Stimulated activated effector memory CD8-positive, alpha-beta T cell treated with anti-CD3 and anti-CD28 coated beads, Interleukin-12 subunit alpha, Interleukin-12 subunit beta, amount 100 ng/mL, for 72 hours (primary cell): Measurements from ENCODE around the gene CYSLTR2.

Source experiments
- ATAC-seq: fragments of 150-1000 bp; cut with Tn5 transposase; 2 replicates; pipeline ENCODE4 v1.10.0; 2021
- DNase-seq, 2 donors: peaks; one replicate each; pipeline ENCODE4 v3.0.0; 2021 to 2022; ENCODE audit warnings: low spot score in 2 of 2
- H3K27ac Mint-ChIP-seq: one replicate; pipeline ENCODE4 v1.8.0; 2022; ENCODE audit warnings: mild to moderate bottlenecking, mixed read lengths
- H3K36me3 Mint-ChIP-seq: one replicate; pipeline ENCODE4 v1.8.0; 2022; ENCODE audit warnings: mild to moderate bottlenecking, mixed read lengths
- H3K4me1 Mint-ChIP-seq: one replicate; pipeline ENCODE4 v1.8.0; 2022; ENCODE audit warnings: mixed read lengths
- H3K4me3 Mint-ChIP-seq: one replicate; pipeline ENCODE4 v1.8.0; 2022; ENCODE audit warnings: mild to moderate bottlenecking, mixed read lengths
- H3K9me3 Mint-ChIP-seq: one replicate; pipeline ENCODE4 v1.8.0; 2022; ENCODE audit warnings: mixed read lengths

Gene CYSLTR2, protein sequence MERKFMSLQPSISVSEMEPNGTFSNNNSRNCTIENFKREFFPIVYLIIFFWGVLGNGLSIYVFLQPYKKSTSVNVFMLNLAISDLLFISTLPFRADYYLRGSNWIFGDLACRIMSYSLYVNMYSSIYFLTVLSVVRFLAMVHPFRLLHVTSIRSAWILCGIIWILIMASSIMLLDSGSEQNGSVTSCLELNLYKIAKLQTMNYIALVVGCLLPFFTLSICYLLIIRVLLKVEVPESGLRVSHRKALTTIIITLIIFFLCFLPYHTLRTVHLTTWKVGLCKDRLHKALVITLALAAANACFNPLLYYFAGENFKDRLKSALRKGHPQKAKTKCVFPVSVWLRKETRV

DNA sequence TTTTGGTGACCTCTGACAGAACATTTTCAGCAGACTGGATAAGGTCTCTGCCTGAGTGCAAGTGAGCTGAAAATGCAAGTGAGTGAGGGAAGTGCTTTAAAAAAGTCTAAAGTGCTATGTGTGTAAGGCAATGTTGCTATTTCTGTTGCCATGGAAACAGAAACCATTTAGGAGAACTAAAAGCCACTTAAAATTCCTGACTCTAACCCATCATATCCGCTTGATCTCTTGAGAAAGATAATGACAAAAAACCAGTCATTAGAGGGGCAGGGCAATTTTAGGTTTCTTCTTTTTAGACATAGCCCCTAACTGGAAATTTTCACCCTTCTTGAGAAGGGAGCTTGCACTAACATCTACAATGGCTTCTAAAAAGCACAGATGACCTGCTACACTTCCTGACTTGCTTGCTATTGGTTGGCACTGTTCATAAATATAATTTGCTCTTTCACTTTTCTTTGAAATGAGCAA lies at the start of gene CYSLTR2:
Gene CYSLTR2, plus strand, starts transcription at position 458 of the 468 bp plus-strand sequence. CDS start 52,889 bp downstream, outside the sequence.
- no peak for DNase-seq
- Mint-ChIP-seq H3K4me1 (peaks cover 18% of the 10 kb centered on the region), H3K36me3 (no peaks in the 10 kb centered on the region), H3K4me3 (peak within 1 kb of the TSS; percentile 63), H3K9me3 (no peaks in the 10 kb centered on the region), H3K27ac (peak within 1 kb of the TSS; percentile 67)
- ATAC-seq = peak; percentile 89

DNA sequence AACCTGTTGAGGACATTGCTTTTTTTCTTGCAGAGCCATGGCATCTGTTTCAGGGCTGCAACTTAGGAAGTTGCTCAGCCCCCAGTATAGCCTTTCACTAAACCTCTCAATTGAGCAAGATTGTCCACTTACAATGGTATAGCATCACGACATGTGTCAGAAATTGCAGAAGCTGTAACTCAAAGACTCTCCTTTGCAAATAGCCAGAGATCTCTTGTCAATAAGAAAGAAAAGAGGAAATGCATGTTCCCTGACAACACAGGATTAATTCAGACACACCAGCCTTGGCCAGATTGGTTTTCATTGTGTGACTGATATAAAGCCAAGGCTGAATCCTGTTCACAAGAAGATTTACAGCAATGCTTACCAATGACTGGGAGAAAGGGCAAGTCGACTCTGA lies 38.7 kb upstream of the CYSLTR2 start:
- Mint-ChIP-seq H3K27ac (no peak overlapping the region), H3K36me3 (no peaks in the 10 kb centered on the region)
- DNase-seq = no peak

DNA sequence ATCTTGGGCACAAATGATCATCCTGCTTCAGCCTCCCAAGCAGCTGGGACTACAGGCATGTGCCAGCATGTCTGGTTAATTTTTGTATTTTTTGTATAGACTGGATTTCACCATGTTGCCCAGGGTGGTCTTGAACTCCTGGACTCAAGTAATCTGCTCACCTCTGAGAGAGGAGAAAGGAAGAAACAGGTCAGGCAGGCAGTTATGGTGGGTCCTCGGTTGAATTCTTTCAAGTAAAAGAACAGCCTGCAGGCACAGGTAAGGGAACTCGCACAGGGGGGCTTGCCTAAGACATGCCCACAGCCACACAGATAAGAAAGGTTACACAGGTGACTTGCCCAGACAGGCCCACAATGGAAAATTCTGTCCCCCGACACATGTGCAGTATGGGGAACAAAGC lies 34.8 kb upstream of the CYSLTR2 start:
- Mint-ChIP-seq H3K36me3 (no peaks in the 10 kb centered on the region), H3K9me3 (peaks cover 8% of the 10 kb centered on the region), H3K27ac (no peak overlapping the region), H3K4me3 (no peak overlapping the region), H3K4me1 (no peaks in the 10 kb centered on the region)
- ATAC-seq = no peak
- no peak for DNase-seq

More for the DNA sequence above, 38.7 kb upstream of the CYSLTR2 start:
- Mint-ChIP-seq H3K4me1 (no peaks in the 10 kb centered on the region), H3K9me3 (peaks cover 2% of the 10 kb centered on the region), H3K4me3 (no peak overlapping the region)
- no peak for ATAC-seq

DNA sequence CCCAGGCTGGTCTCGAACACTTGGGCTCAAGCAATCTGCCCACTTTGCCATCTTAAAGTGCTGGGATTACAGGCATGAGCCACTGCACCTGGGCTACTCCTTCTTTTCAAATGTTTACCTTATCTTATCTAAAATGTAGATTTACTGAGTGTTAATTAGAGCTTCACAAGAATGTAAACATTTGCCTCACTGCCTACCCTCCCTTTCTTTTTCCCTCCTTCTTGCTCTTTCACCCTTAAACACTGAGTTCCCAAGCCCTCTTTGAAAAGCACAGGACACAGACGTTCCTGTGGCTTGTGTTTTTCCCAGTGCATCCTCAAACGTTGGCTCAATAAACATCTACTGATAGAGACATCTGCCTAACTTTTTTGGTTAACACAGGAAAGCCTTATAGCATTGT lies 32.7 kb upstream of the CYSLTR2 start:
- no peak overlapping the region for H3K4me3 Mint-ChIP-seq
- peaks cover 8% of the 10 kb centered on the region for H3K9me3 Mint-ChIP-seq
- no peak overlapping the region for H3K27ac Mint-ChIP-seq
- no peak for DNase-seq
- H3K4me1 Mint-ChIP-seq = no peaks in the 10 kb centered on the region
- no peak for ATAC-seq
- H3K36me3 Mint-ChIP-seq = no peaks in the 10 kb centered on the region

DNA sequence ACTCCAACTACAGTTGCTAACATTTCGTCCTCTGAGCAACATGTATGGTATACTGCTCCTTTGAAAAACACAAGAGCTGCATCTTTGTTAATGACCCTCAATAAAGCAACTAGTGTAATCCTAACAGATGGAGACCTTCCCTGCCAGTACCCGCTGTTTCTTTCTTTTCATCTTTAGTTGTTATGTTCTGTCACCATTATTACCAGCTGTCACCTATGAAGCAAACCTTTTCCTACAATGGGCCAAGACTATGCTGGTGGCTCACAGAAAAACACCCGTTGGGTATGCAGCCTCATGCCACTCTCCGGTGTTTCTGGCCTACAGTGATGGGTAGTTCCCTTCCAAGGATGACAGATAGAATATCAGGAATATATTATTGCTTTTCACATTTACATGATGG lies 29.7 kb upstream of the CYSLTR2 start:
- ATAC-seq (no peak), DNase-seq (no peak)
- Mint-ChIP-seq H3K36me3 (no peaks in the 10 kb centered on the region), H3K4me3 (no peak overlapping the region), H3K27ac (no peak overlapping the region), H3K4me1 (no peaks in the 10 kb centered on the region), H3K9me3 (peaks cover 7% of the 10 kb centered on the region)

DNA sequence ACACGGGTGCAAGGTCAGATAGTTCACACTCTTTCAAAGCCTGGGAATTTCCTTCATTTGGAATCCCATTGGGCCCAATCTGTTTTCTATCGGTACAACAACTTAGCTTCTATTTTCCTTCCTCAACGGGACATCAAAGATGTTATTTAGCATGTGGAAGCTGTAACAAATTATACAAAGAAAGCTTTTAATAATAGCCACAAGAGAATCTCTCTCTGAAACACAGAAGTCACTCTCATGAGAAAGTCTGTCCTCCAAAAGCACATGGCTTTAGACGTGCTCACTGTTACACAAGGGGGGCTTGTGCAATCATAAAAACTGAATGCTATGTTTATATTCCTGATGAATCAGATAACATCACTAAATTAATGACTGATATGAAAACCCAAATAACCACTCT lies 28.9 kb upstream of the CYSLTR2 start:
- H3K27ac Mint-ChIP-seq = no peak overlapping the region
- DNase-seq = no peak
- peaks cover 6% of the 10 kb centered on the region for H3K9me3 Mint-ChIP-seq

DNA sequence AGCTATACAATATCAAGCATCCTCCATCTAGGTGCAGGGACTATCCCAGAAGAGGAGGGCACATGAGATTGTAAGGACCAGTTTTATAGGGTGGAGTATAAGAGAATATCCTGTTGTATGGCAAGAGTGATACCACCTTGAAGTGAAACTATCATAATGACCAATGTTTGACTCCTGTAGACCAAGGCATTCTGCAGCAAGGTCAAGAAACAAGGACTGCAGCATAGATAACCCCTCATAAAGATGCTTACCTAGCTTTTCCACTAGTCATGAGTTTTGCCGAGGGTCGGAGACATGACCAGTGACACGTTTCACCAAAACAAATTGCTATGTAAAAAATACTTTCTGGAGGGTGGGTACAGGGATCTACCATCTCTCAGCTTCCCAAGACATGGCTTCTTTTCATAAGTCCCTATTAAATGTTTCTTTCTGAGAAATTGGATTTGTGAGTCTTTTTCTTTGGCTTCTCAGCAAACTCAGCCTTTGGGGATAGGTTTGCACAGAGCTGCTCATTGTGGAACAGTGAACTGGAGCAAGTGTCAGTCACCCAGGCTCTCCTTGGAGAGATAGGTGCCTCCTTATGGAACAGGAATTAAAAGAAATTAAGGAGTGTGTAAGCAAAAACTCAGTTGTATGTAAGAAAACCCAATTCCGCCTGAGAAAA lies 28.2 kb upstream of the CYSLTR2 start:
- Mint-ChIP-seq H3K4me1 (no peaks in the 10 kb centered on the region), H3K27ac (no peak overlapping the region), H3K4me3 (no peak overlapping the region), H3K36me3 (no peaks in the 10 kb centered on the region), H3K9me3 (peaks cover 6% of the 10 kb centered on the region)
- ATAC-seq (no peak), DNase-seq (no peak)

More for the DNA sequence above, 28.9 kb upstream of the CYSLTR2 start:
- ATAC-seq = no peak
- H3K4me1 Mint-ChIP-seq = no peaks in the 10 kb centered on the region
- no peaks in the 10 kb centered on the region for H3K36me3 Mint-ChIP-seq
- H3K4me3 Mint-ChIP-seq = no peak overlapping the region

DNA sequence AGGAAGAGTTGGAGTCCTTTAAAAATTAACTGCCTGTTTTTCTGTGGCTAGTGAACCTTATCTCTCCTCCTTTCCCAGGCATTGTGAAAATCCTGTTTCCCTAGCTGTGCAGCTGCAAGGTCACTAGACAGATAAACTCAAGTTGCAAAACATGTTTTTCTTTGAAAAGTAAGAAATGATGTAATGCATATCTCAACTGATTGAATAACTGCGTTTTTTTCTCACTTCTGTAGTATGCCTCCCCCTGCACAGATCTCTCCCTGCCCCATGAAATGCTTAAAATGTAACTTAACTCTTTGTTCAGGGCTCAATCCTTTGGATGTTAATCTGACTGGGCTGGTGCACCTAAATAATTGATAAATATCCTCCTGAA lies 27.7 kb upstream of the CYSLTR2 start:
- H3K4me1 Mint-ChIP-seq = no peaks in the 10 kb centered on the region
- H3K27ac Mint-ChIP-seq = no peak overlapping the region
- ATAC-seq (no peak), DNase-seq (no peak)
- H3K36me3 Mint-ChIP-seq = no peaks in the 10 kb centered on the region
- H3K4me3 Mint-ChIP-seq = no peak overlapping the region
- H3K9me3 Mint-ChIP-seq = peaks cover 5% of the 10 kb centered on the region

DNA sequence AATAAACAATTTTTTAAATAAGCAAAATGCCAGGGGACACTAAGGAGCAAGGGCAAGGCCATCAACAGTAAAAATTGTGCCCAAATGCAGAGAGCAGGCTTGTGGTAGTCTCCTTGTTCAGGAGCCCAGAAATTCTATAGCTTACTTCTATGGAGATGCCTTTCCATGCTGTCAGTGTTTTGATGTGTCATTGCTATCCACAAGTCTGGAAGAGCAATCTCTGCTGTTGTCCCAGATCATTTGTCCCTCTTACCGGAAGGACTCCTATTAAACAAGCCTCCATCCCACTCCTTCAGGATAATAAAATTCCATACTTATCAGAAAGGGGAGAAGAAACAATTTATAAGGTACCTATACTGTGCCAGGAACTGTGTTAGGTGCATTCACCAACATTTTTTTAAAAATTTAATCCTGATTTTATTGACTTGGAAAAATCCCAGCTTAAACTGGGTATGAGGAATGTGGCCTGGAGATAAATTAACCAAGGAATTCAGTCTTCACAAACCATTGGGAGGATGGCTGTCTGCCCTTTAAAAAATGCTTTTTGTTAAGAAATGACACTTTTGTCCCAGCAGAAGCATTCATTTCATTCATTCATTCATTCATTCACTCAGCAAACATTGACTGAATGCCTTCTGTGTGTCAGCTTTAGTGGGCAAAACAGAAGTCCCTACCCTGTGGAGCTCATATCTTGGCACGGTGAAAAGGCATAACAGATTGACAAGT lies 26.8 kb upstream of the CYSLTR2 start:
- Mint-ChIP-seq H3K4me3 (no peak overlapping the region), H3K36me3 (no peaks in the 10 kb centered on the region), H3K27ac (peak overlapping the region; percentile 33), H3K9me3 (no peaks in the 10 kb centered on the region), H3K4me1 (no peaks in the 10 kb centered on the region)
- DNase-seq (no peak), ATAC-seq (no peak)

DNA sequence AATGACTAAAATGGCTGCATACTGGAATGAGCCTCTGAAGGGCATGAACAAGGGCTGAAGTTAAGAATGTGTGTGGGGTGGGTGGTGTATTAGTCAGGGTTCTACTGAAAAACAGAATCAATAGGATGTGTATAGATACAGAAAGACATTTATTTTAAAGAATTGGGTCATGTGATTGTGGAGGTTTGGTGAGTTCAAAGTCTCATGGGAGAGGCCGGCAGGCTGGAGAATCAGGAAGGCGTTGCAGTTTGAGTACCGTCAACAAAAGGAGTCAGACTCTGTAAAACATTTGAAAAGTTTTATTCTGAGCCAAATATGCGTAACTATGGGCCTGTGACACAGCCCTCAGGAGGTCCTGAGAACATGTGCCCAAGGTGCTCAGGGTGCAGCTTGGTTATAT lies 24.5 kb upstream of the CYSLTR2 start:
- no peak for DNase-seq
- no peak overlapping the region for H3K27ac Mint-ChIP-seq
- H3K36me3 Mint-ChIP-seq = no peaks in the 10 kb centered on the region
- H3K9me3 Mint-ChIP-seq = no peaks in the 10 kb centered on the region
- H3K4me3 Mint-ChIP-seq = no peak overlapping the region
- no peaks in the 10 kb centered on the region for H3K4me1 Mint-ChIP-seq
- no peak for ATAC-seq

DNA sequence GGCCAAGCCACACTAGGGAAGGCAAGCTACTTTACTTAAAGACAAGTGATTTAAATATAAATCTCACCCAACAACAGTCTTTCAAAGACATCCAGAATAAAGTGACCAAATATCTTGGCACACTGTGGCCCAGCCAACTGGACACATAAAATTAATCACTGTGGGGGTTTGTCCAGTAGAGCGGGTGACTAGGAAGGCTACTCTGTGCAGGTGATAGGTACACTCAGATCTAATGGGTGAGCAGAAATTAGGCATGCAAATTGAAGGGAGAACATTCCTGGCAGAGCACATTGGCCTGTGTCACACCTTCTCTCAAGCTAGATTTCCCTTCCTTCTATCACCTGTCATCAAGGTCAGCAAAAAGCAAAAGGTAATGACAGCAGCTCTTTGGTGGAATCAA lies 23.4 kb upstream of the CYSLTR2 start:
- no peak overlapping the region for H3K27ac Mint-ChIP-seq

DNA sequence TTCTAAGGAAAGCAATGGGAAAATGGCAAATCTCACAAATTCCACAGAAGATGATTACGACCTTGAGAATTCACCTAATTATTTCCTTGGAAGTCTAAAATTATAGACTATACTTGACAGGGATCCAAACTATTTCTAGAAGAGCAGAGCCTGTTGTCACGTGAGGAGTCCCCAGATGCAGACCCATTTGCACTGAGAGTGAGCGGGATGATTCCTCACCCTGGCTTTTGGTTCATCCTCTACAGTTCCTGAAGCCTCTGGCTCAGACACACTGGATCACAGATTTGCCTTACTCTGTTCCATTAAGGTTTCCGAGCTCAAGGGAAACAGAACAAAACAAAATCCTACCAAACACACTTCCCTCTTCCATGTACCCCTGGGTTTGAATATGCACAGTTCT lies 23.0 kb upstream of the CYSLTR2 start:
- H3K4me3 Mint-ChIP-seq = no peak overlapping the region
- no peak for ATAC-seq

More for the DNA sequence above, 23.4 kb upstream of the CYSLTR2 start:
- Mint-ChIP-seq H3K4me1 (no peaks in the 10 kb centered on the region), H3K9me3 (no peaks in the 10 kb centered on the region), H3K36me3 (no peaks in the 10 kb centered on the region), H3K4me3 (no peak overlapping the region)
- DNase-seq (no peak), ATAC-seq (no peak)

DNA sequence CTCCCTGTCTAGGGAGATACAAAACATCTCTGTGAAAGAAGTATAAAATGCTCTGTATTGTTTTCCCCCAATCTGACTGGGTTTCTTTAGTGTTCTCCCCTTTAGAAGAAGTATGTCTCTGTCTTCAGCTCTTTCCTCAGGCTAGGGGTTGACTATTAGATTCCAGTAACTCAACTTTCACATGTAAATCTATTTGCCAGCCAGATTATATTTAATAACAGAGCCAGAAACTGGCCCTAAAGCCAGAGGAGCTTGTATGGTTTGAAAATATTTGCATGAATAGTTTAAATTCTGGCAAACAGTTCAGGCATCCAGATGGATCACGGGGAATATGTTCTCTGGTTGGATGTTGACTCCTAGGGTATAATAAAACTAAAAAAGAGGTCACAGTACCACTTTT lies 22.3 kb upstream of the CYSLTR2 start:
- ATAC-seq (no peak), DNase-seq (no peak)
- Mint-ChIP-seq H3K9me3 (peaks cover 3% of the 10 kb centered on the region), H3K4me1 (no peaks in the 10 kb centered on the region), H3K36me3 (no peaks in the 10 kb centered on the region), H3K4me3 (no peak overlapping the region), H3K27ac (no peak overlapping the region)

More for the DNA sequence above, 23.0 kb upstream of the CYSLTR2 start:
- Mint-ChIP-seq H3K4me1 (no peaks in the 10 kb centered on the region), H3K9me3 (no peaks in the 10 kb centered on the region), H3K36me3 (no peaks in the 10 kb centered on the region), H3K27ac (no peak overlapping the region)
- DNase-seq = no peak

DNA sequence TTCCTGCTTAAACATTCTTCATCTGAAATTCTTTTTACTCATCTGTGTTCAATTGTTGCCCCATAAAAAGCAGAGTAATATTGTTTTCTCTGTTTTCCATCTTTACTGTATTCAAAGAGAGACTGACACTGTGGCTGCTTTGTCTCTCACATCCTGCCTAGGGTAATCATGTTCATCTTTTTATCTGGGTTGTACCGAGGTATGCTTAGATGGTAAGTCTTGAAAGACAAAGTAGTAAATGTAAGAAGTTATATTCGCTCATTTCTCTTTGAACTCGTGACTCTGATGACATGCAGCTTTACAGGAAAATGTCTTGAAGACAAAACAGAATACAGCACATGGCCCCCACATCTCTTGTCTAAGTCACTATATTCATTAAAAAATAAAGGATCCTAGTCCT lies 20.0 kb upstream of the CYSLTR2 start:
- Mint-ChIP-seq H3K36me3 (no peaks in the 10 kb centered on the region), H3K27ac (no peak overlapping the region), H3K4me3 (no peak overlapping the region), H3K9me3 (peaks cover 5% of the 10 kb centered on the region), H3K4me1 (no peaks in the 10 kb centered on the region)
- DNase-seq (no peak), ATAC-seq (no peak)

DNA sequence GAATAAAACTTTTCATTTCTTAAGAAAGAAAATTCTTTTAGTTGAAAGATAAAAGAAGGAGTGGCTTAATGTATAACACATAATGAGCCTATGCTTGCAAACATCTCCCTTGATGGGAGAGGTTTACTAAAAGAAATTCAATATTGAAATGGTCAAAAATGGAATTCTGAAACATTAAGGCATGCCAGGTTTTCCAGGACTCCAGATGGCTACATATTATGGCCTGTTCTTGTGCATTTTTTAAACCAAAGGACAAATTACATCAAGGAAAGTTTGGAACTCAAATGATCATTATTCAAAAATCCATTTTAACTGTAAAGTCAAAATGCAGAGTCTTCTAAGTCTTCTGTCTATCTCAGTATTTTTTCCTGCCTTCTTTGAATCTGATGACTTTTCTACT lies 19.1 kb upstream of the CYSLTR2 start:
- no peaks in the 10 kb centered on the region for H3K36me3 Mint-ChIP-seq
- no peak overlapping the region for H3K4me3 Mint-ChIP-seq
- H3K9me3 Mint-ChIP-seq = peaks cover 5% of the 10 kb centered on the region
- no peaks in the 10 kb centered on the region for H3K4me1 Mint-ChIP-seq
- no peak for DNase-seq
- ATAC-seq = no peak
- H3K27ac Mint-ChIP-seq = no peak overlapping the region
